Measurements from ENCODE around the gene FNDC10.
A peak's percentile ranks its signal among the peaks of the same experiment; 100 is the strongest.

The FNDC10 gene

DNA sequence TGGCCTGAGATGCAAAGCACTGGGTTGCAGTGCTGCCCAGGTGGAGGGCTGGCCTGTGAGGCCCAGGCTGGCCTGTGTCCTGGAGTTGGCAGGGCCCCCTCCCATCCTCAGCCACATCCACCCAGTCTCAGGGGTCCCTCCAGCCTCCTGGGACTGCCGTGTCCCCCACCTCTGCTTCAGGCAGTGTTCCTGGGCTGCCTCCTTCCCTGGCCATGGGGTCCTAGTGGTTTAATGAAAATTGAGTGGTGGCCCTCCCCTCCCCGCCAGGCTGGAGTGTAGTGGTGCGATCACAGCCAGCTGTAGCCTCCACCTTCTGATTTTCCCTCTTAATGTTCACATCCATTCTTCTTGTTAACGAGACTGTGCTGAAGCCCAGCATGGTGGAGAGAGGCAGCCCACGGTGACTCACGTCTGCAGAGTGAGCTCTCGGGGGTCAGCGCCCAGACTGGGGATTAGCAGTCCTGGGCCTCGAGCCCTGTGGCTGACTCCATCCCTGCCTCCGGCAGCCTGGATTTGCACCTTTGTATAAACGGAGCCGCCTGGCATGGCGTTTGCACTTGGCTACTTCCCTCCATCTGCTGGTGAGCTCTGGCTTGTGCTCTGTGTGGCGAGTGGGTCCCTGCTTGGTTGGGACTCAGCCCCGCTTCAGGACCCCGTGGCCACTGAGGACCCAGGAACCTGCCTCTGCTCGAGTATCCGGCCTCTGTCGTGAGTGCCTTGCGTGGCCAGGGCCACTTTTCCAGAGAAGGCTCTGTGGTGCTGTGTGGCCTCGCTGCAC, 22.3 kb upstream of the FNDC10 start:
- Mint-ChIP-seq H3K36me3 (no peaks in the 10 kb centered on the region), H3K4me3 (no peak overlapping the region), H3K27me3 (no peaks in the 10 kb centered on the region), H3K27ac (no peak overlapping the region), H3K4me1 (ENCODE audit: low read depth) (peaks cover 7% of the 10 kb centered on the region), H3K9me3 (ENCODE audit: low read depth) (no peaks in the 10 kb centered on the region)

DNA sequence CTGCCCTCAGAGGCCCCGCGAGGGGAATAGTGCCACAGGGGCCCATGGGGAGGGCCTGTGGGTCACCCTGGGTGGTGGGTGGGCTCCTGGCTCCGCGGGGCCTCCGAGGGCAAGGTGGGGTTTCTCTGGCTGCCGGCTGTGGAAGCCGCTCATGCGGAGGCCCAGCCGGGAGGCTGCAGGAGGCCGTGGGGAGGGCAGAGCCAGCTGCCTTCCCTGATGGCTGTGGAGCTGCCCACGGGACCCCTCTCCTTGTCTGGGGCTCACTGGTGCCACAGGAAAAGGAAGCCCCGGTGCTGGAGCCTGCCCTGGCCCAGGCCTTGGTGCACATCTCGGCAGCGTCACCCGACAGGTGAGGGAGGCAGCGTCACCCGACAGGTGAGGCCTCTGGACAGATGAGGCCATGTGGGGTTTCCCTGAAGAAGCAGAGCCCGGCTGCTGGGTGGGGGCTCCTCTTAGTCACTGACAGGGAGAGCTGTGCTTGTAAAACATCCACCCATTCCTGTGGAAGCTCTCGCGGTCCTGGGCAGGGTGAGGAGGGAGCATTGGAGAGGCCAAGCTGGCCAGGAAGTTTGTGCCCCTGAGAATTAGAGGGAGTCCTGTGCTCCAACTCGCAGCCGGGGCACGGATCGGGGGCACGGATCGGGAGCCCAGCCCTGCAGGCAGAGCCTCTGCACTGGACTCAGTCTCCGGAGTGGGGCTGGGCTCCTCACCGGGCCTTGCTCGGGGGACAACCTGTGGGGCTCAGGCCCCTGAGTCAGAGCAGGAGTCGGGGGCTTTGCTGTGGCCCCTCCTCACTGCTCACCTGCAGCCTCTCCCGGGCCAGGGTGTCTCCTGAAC, 21.5 kb upstream of the FNDC10 start:
- Mint-ChIP-seq H3K36me3 (no peaks in the 10 kb centered on the region), H3K4me1 (ENCODE audit: low read depth) (peaks cover 10% of the 10 kb centered on the region), H3K9me3 (ENCODE audit: low read depth) (no peaks in the 10 kb centered on the region), H3K27me3 (no peaks in the 10 kb centered on the region), H3K27ac (no peak overlapping the region), H3K4me3 (no peak overlapping the region)

DNA sequence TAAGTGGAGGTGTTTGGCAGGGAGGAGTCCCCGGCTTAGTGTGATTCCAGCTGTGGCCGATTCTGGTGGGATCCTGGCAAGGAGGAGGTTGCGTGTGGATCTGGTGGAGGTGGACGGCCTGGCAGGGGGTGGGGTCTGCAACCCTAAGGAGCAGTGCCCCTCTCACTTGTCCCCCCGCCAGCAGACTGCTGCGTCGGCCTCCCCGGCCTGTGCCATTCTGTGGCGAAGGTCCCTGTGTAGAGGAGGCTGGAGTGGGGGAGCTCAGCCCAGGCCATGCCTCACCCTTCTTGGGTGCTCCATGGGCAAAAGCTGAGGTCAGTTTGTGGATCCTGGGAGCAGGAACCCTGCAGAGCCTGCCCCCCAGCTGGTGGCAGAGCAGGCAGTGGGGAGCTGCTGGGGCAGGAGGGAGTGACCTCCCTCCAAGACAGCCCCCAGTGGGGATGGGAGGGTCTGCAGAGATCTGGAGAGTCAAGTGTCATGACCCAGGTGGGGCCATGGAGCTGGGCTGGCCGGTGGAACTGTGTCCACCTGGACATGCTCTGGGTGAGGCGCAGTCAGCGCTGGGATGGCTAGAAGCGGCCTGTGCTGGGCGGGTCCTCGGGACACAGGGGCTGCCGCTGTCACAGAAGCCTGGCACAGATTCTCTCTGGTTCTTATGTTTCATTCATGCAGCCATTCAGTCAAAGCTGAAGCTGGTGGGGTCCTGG, 20.7 kb upstream of the FNDC10 start:
- no peak overlapping the region for H3K4me3 Mint-ChIP-seq
- H3K27me3 Mint-ChIP-seq, result no peaks in the 10 kb centered on the region
- no peaks in the 10 kb centered on the region for H3K9me3 Mint-ChIP-seq (ENCODE audit: low read depth)
- peaks cover 10% of the 10 kb centered on the region for H3K4me1 Mint-ChIP-seq (ENCODE audit: low read depth)
- H3K27ac Mint-ChIP-seq, result no peak overlapping the region
- H3K36me3 Mint-ChIP-seq, result no peaks in the 10 kb centered on the region

DNA sequence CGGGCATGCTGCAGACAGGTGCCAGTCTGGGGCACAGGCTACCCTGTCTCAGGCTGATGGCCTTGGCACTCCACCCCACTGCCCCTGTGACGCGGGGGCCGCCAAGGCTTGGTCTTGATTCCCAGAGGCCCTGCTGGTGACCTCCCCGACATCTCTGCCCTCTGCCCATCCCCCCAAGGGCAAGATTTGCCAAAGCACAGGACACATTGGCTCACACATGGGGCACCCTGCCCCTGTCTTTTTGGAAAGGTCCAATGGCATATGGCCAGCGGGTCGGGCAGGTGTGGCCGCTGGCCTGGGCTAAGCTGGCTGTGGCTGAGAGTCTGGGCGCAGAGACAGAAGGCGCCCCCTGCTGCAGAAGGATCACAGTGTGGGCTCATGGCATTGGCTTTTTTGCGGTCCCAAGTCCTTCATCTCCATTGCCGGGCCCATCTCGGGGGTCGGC, 20.0 kb upstream of the FNDC10 start:
- Mint-ChIP-seq H3K4me1 (ENCODE audit: low read depth) (peaks cover 12% of the 10 kb centered on the region), H3K9me3 (ENCODE audit: low read depth) (no peaks in the 10 kb centered on the region), H3K27ac (no peak overlapping the region), H3K36me3 (no peaks in the 10 kb centered on the region), H3K4me3 (no peak overlapping the region), H3K27me3 (no peaks in the 10 kb centered on the region)

DNA sequence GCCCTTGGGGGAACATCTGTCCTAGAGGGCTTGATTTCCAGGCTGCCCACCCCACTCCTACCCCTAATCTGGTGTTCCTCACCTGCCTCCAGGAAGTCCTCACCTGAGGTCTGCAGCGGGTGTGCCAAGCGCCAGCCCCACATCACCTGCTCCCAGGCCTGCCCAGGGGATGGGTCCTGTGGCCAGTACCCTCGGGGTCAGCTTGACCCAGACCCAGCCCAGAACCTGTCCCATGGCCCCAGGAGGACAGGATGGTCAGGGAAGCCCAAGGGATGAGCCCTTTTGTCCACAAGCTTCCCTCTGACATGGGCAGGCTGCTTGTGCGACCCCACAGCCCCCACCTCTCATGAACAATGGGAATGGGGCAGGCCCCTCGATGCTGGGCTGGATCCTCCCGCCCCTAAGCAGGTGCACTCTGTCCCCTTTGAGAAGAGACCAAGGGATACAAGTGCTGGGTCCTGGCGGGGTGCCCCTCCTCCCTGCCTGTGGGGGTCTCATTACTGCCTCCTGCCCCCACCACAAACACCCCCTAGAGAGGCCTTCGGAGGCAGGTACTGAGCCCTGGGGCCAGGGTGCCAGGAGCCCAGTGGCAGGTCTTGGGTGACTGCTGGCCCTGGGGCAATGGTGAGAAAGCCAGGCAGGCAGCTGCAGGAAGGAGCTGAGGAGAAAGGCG, 18.6 kb upstream of the FNDC10 start:
- H3K4me3 Mint-ChIP-seq, result no peak overlapping the region
- H3K27me3 Mint-ChIP-seq, result no peaks in the 10 kb centered on the region
- H3K4me1 Mint-ChIP-seq (ENCODE audit: low read depth), result peaks cover 24% of the 10 kb centered on the region
- no peaks in the 10 kb centered on the region for H3K9me3 Mint-ChIP-seq (ENCODE audit: low read depth)
- H3K27ac Mint-ChIP-seq, result no peak overlapping the region
- H3K36me3 Mint-ChIP-seq, result no peaks in the 10 kb centered on the region

- no peak overlapping the region for H3K27ac Mint-ChIP-seq
- no peaks in the 10 kb centered on the region for H3K27me3 Mint-ChIP-seq
- peak overlapping the region; percentile 84 for H3K4me3 Mint-ChIP-seq
- H3K36me3 Mint-ChIP-seq, result no peaks in the 10 kb centered on the region
- peaks cover 26% of the 10 kb centered on the region for H3K4me1 Mint-ChIP-seq (ENCODE audit: low read depth)
- H3K9me3 Mint-ChIP-seq (ENCODE audit: low read depth), result no peaks in the 10 kb centered on the region
Measured at GRCh38 chr1:1617925-1618324, 18.0 kb upstream of the FNDC10 start.

GRCh38 chr1:1617516-1617915, 17.6 kb upstream of the FNDC10 start:
- peaks cover 26% of the 10 kb centered on the region for H3K4me1 Mint-ChIP-seq (ENCODE audit: low read depth)
- H3K9me3 Mint-ChIP-seq (ENCODE audit: low read depth), result no peaks in the 10 kb centered on the region
- no peaks in the 10 kb centered on the region for H3K36me3 Mint-ChIP-seq
- peak overlapping the region; percentile 84 for H3K4me3 Mint-ChIP-seq
- H3K27ac Mint-ChIP-seq, result no peak overlapping the region
- no peaks in the 10 kb centered on the region for H3K27me3 Mint-ChIP-seq

GRCh38 chr1:1616838-1617237, 16.9 kb upstream of the FNDC10 start:
- Mint-ChIP-seq H3K4me3 (peak overlapping the region; percentile 84), H3K27ac (no peak overlapping the region), H3K36me3 (no peaks in the 10 kb centered on the region), H3K4me1 (ENCODE audit: low read depth) (peaks cover 28% of the 10 kb centered on the region), H3K27me3 (no peaks in the 10 kb centered on the region), H3K9me3 (ENCODE audit: low read depth) (no peaks in the 10 kb centered on the region)

DNA sequence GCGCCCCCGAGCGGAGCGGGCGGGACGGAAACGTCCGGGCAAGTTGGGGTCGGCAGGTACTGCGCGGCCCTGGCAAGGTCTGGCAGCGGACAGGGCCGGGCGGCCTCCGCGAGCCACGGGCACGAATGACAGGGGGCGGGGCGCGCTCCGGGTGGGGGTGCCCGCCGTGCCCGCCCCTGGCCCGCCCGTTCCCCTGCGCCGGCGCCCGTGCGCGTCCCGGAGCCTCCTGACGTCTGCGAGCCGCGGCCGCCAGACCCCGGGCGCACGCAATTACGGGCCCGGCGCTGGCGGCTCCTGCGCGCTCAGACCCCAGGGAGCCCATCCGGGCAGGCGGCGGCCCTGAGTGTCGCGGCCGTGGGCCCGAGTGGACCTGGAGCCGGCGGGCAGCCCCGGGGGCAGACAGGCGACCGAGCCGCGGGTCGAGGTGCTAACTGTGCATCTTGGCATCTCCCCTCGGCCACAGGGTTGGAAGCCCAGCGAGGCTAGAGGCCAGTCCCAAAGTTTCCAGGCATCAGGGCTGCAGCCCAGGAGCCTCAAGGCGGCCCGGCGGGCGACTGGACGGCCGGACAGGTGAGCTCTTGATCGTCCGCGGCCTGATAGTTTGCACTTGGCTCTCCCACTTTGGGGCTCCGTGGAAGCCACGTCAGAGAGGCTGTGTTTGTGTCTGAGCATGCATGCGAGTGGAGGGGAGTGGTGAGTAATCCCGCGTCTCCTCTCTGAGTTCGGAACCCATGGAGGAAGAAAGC, 16.3 kb upstream of the FNDC10 start:
- H3K36me3 Mint-ChIP-seq, result no peaks in the 10 kb centered on the region
- peaks cover 28% of the 10 kb centered on the region for H3K4me1 Mint-ChIP-seq (ENCODE audit: low read depth)
- H3K27me3 Mint-ChIP-seq, result no peaks in the 10 kb centered on the region
- peak overlapping the region; percentile 75 for H3K27ac Mint-ChIP-seq
- H3K9me3 Mint-ChIP-seq (ENCODE audit: low read depth), result no peaks in the 10 kb centered on the region
- H3K4me3 Mint-ChIP-seq, result peak overlapping the region; percentile 84

- H3K27ac Mint-ChIP-seq, result peak within 1 kb of the TSS; percentile 99
- H3K36me3 Mint-ChIP-seq, result no peaks in the 10 kb centered on the region
- peaks cover 29% of the 10 kb centered on the region for H3K4me1 Mint-ChIP-seq (ENCODE audit: low read depth)
- no peaks in the 10 kb centered on the region for H3K27me3 Mint-ChIP-seq
- H3K4me3 Mint-ChIP-seq, result peak within 1 kb of the TSS; percentile 93
- H3K9me3 Mint-ChIP-seq (ENCODE audit: low read depth), result no peaks in the 10 kb centered on the region
Measured at GRCh38 chr1:1615256-1616044, 15.5 kb upstream of the FNDC10 start, which contains the start of gene MIB2. TSS of gene MIB2 (plus strand) at chr1:1615500. CDS start at chr1:1623453, 7,953 bp downstream.

GRCh38 chr1:1614954-1615255, 15.0 kb upstream of the FNDC10 start:
- no peaks in the 10 kb centered on the region for H3K9me3 Mint-ChIP-seq (ENCODE audit: low read depth)
- H3K27me3 Mint-ChIP-seq, result no peaks in the 10 kb centered on the region
- peak overlapping the region; percentile 93 for H3K4me3 Mint-ChIP-seq
- H3K4me1 Mint-ChIP-seq (ENCODE audit: low read depth), result peaks cover 29% of the 10 kb centered on the region
- H3K36me3 Mint-ChIP-seq, result no peaks in the 10 kb centered on the region
- H3K27ac Mint-ChIP-seq, result peak overlapping the region; percentile 99

- H3K36me3 Mint-ChIP-seq, result no peaks in the 10 kb centered on the region
- H3K4me1 Mint-ChIP-seq (ENCODE audit: low read depth), result peaks cover 29% of the 10 kb centered on the region
- no peaks in the 10 kb centered on the region for H3K27me3 Mint-ChIP-seq
- peak overlapping the region; percentile 99 for H3K27ac Mint-ChIP-seq
- peak overlapping the region; percentile 93 for H3K4me3 Mint-ChIP-seq
- no peaks in the 10 kb centered on the region for H3K9me3 Mint-ChIP-seq (ENCODE audit: low read depth)
Measured at GRCh38 chr1:1614204-1614953, 14.4 kb upstream of the FNDC10 start.

- H3K9me3 Mint-ChIP-seq (ENCODE audit: low read depth), result no peaks in the 10 kb centered on the region
- peak overlapping the region; percentile 99 for H3K27ac Mint-ChIP-seq
- H3K4me1 Mint-ChIP-seq (ENCODE audit: low read depth), result peaks cover 29% of the 10 kb centered on the region
- H3K27me3 Mint-ChIP-seq, result no peaks in the 10 kb centered on the region
- H3K4me3 Mint-ChIP-seq, result peak overlapping the region; percentile 93
- H3K36me3 Mint-ChIP-seq, result no peaks in the 10 kb centered on the region
Measured at GRCh38 chr1:1613509-1614082, 13.7 kb upstream of the FNDC10 start.

All from activated naive CD8-positive, alpha-beta T cell (primary cell).